ENCODE results near the gene RHOF. TPM values are rescaled to one million over a fixed set of nuclear protein-coding genes. Genes with fewer than 3 reads are reported as not detected.

RHOF gene
- total RNA-seq, 2 donors from 2014 or later = 31.0 to 35.6 TPM

- Histone ChIP-seq H3K27ac (ENCODE audit: low read depth, low read length) (no peak overlapping the region), H3K9ac (ENCODE audit: extremely low read depth, low read length, poor library complexity, severe bottlenecking) (no peak overlapping the region), H3K36me3 (ENCODE audit: control insufficient read depth, insufficient read depth, low read length) (peaks cover 79% of the 10 kb centered on the region), H3K4me1 (ENCODE audit: control insufficient read depth, insufficient read depth, low read length) (no peaks in the 10 kb centered on the region), H3K4me3 (ENCODE audit: low read length) (no peak overlapping the region), H3K9me3 (ENCODE audit: control insufficient read depth, low read length) (no peaks in the 10 kb centered on the region), H3K27me3 (ENCODE audit: control insufficient read depth, insufficient read depth, low read length, poor library complexity, severe bottlenecking) (no peaks in the 10 kb centered on the region)
- no peak overlapping the region for H3K27ac Mint-ChIP-seq
- peak; percentile 27 for TF ChIP-seq CTCF (conservative IDR thresholded peaks at IDR 0.05)
- WGBS, 2 experiments (ENCODE audit: insufficient coverage in 1 of 2, insufficient read length in 1 of 2) = 95 to 96% methylated on average over 42 to 48 of the region's 48 CpGs
- peaks cover 76% of the 10 kb centered on the region for H3K36me3 Mint-ChIP-seq (ENCODE audit: low read depth)
- DNase-seq = peak; percentile 81
- H3K27me3 Mint-ChIP-seq (ENCODE audit: insufficient read depth) = peaks cover 1% of the 10 kb centered on the region
- no peaks in the 10 kb centered on the region for H3K9me3 Mint-ChIP-seq
- no peaks in the 10 kb centered on the region for H3K4me1 Mint-ChIP-seq
- H3K4me3 Mint-ChIP-seq = no peak overlapping the region
These were observed 34.0 kb upstream of the RHOF start for GRCh38 chr12:121827351-121828099.

DNA sequence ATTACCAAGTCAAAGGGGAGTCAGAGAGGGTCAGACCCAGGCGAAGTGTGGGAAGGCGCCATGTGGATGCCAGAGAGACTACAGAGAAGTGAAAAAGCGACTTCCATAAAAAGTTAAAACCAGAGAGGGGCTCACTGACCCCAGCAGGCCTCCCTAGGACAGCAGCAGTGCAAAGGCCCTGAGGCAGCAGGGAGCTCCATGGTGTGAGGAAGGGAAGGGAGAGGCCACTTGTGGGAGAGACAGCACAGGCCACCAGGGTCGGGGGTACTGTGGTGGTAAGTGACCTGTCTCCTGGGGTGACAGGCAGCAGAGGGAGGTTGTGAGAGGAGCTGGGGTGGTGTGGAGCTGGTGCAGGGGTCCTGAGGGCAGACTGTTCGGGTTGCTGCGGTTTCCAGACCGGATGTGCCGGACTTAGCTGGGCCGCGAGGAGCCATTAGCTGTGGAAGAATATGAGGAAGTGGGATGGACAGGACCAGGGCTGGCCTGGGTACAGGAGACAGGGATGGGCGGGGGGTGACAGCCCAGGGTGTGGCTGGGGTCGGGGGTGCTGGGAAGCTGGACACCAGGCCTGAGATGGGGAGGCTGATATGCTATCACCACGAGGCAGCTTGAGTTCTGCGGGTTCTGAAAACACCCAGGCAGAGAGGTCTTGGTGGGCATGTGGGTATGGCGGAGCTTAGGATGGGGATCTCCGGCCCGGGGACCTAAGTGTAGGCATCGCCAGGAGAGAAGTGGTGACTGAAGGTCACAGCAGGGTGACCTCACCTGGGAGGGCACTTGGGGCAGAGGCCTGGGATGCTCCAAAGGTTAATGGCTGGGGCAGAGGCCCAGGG lies 33.0 kb upstream of the RHOF start:
- 85 to 87% methylated on average over 14 to 18 of the region's 18 CpGs for WGBS, 2 experiments (ENCODE audit: insufficient coverage in 1 of 2, insufficient read length in 1 of 2)
- Histone ChIP-seq H3K36me3 (ENCODE audit: control insufficient read depth, insufficient read depth, low read length) (peaks cover 82% of the 10 kb centered on the region), H3K27me3 (ENCODE audit: control insufficient read depth, insufficient read depth, low read length, poor library complexity, severe bottlenecking) (no peaks in the 10 kb centered on the region), H3K4me1 (ENCODE audit: control insufficient read depth, insufficient read depth, low read length) (no peaks in the 10 kb centered on the region), H3K4me3 (ENCODE audit: low read length) (no peak overlapping the region), H3K27ac (ENCODE audit: low read depth, low read length) (no peak overlapping the region), H3K9ac (ENCODE audit: extremely low read depth, low read length, poor library complexity, severe bottlenecking) (no peak overlapping the region), H3K9me3 (ENCODE audit: control insufficient read depth, low read length) (no peaks in the 10 kb centered on the region)
- TF ChIP-seq CTCF (conservative IDR thresholded peaks at IDR 0.05) = no peak
- H3K27ac Mint-ChIP-seq = no peak overlapping the region
- H3K9me3 Mint-ChIP-seq = no peaks in the 10 kb centered on the region
- no peak for DNase-seq
- H3K27me3 Mint-ChIP-seq (ENCODE audit: insufficient read depth) = peaks cover 1% of the 10 kb centered on the region
- H3K36me3 Mint-ChIP-seq (ENCODE audit: low read depth) = peaks cover 72% of the 10 kb centered on the region
- no peaks in the 10 kb centered on the region for H3K4me1 Mint-ChIP-seq
- no peak overlapping the region for H3K4me3 Mint-ChIP-seq

DNA sequence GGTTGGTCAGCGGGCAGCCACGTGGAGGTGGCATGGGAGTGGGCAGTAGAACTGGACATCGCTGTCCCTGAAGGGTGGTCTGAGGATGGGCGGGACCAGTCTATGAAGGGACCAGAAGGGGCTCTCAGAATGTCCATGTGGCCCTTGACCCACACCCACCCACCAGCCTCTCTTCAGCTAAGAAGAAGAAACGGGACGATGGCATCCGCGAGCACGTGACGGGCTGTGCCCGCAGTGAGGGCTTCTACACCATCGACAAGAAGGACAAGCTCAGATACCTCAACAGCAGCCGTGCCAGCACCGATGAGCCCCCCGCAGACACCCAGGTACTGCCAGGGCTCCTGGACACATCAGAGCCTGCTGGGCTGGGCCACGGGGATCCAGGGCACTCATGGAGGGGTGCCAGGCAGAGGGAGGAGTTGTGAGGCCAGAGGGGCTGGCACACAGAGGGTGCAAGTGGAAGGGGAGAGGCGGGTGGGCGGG lies 31.6 kb upstream of the RHOF start:
- 92 to 95% methylated on average over 7 to 17 of the region's 18 CpGs for WGBS, 2 experiments (ENCODE audit: insufficient coverage in 1 of 2, insufficient read length in 1 of 2)
- no peaks in the 10 kb centered on the region for H3K9me3 Mint-ChIP-seq
- peaks cover 85% of the 10 kb centered on the region for H3K36me3 ChIP-seq (ENCODE audit: control insufficient read depth, insufficient read depth, low read length)
- H3K27ac ChIP-seq (ENCODE audit: low read depth, low read length) = no peak overlapping the region
- no peak overlapping the region for H3K4me3 ChIP-seq (ENCODE audit: low read length)
- no peaks in the 10 kb centered on the region for H3K4me1 Mint-ChIP-seq
- H3K36me3 Mint-ChIP-seq (ENCODE audit: low read depth) = peaks cover 71% of the 10 kb centered on the region
- H3K27ac Mint-ChIP-seq = no peak overlapping the region
- no peak for DNase-seq
- no peak overlapping the region for H3K4me3 Mint-ChIP-seq
- H3K27me3 Mint-ChIP-seq (ENCODE audit: insufficient read depth) = peaks cover 1% of the 10 kb centered on the region
- no peaks in the 10 kb centered on the region for H3K4me1 ChIP-seq (ENCODE audit: control insufficient read depth, insufficient read depth, low read length)
- H3K9me3 ChIP-seq (ENCODE audit: control insufficient read depth, low read length) = no peaks in the 10 kb centered on the region
- H3K9ac ChIP-seq (ENCODE audit: extremely low read depth, low read length, poor library complexity, severe bottlenecking) = no peak overlapping the region
- no peak for TF ChIP-seq CTCF (conservative IDR thresholded peaks at IDR 0.05)
- no peaks in the 10 kb centered on the region for H3K27me3 ChIP-seq (ENCODE audit: control insufficient read depth, insufficient read depth, low read length, poor library complexity, severe bottlenecking)

Measured in endodermal cell (in vitro differentiated cells).